Peyer's patch (tissue), 4 donors: ENCODE data around the gene RASSF3. TPM values are rescaled to one million over a fixed set of nuclear protein-coding genes. Genes with fewer than 3 reads are reported as not detected.

Experiments
- DNase-seq, 3 donors: peaks; one replicate each; pipeline ENCODE4 v3.0.0-alpha.2; 2017 to 2019
- H3K27ac ChIP-seq, 4 donors: fragments of 200-600 bp; sonication (generic); one replicate each; pipeline ENCODE4 v1.5.1; 2016 to 2019
- H3K27me3 ChIP-seq, 2 donors: fragments of 200-600 bp; sonication (generic); one replicate each; pipeline ENCODE4 v1.5.1; 2019
- H3K36me3 ChIP-seq, 3 donors: fragments of 200-600 bp; sonication (generic); one replicate each; pipeline ENCODE4 v1.5.1; 2016 to 2019
- H3K4me1 ChIP-seq, 4 donors: fragments of 200-600 bp; sonication (generic); one replicate each; pipeline ENCODE4 v1.5.1; 2016 to 2019
- H3K4me3 ChIP-seq, 4 donors: fragments of 200-600 bp; sonication (generic); 1 replicate in 3 of 4; 2 replicates in 1 of 4; pipeline ENCODE4 v1.5.1; 2016 to 2019; ENCODE audit warnings: mild to moderate bottlenecking in 1 of 4
- H3K9me3 ChIP-seq, 4 donors: fragments of 200-600 bp; sonication (generic); one replicate each; pipeline ENCODE4 v1.5.1; 2016 to 2019; ENCODE audit warnings: mild to moderate bottlenecking in 1 of 4
- POLR2A ChIP-seq, 2 donors: fragments of 450-650 bp; IDR thresholded peaks; one replicate each; pipeline ENCODE4 v1.5.1; 2017; ENCODE audit warnings: antibody characterized with exemption in 2 of 2, mild to moderate bottlenecking in 2 of 2, moderate library complexity in 2 of 2
- total RNA-seq, 4 donors: library from RNA; depleted of rRNA; stranded (reverse); fragments of >200 nt; gene quantifications; one replicate each; pipeline ENCODE4 v1.1.0, GENCODE V29; 2016
- TF ChIP-seq, protein P1 (sequence below), 6 experiments: fragments of 450-650 bp in 4 of 6; fragments of 200-600 bp in 2 of 6; sonication (generic) in 1 of 6; IDR thresholded peaks; one replicate each; pipeline ENCODE4 v1.5.1; 2017 to 2019; ENCODE audit warnings: antibody characterized with exemption in 6 of 6, mild to moderate bottlenecking in 3 of 6, moderate library complexity in 1 of 6

Gene RASSF3
- total RNA-seq, 4 donors from 2014 or later, result 14.3 to 60.2 (median 27.2) TPM

DNA sequence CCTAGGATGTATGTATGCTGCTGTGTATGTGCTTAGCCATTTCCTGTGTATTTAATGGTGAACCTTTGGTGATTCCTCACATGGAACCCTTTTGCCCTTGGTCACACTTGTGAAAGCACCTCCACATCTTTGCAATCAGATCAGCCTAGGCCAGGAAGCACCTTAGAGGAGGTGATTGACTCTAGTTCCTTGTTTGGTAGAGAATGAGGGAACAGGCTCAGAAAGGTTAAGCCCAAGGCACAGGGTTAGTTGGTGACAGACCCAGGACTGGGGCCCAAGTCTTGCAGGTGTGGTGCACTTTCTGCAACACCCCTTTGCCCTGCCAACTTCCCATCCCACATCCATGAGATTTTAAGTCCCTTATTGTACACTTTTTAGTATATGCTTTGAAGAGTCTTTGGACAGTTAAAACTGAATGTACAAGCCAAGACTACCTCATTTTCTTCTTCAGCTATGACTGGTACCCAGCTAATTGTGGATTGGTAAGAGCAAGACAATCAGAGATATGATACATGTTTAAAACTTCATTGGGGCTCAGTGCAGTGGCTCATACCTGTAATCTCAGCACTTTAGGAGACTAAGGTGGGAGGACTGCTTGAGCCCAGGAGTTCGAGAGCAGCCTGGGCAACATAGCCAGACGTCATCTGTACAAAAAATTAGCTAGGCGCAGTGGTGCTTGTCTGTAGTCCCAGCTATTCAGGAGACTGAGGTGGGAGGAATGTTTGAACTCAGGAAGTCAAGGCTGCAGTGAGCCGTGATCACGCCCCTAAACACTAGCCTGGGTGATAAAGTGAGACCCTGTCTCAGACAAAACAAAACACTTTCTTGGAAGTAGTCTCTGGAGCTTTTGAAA lies 71.1 kb downstream of the RASSF3 start:
- TF ChIP-seq, protein P1, sequence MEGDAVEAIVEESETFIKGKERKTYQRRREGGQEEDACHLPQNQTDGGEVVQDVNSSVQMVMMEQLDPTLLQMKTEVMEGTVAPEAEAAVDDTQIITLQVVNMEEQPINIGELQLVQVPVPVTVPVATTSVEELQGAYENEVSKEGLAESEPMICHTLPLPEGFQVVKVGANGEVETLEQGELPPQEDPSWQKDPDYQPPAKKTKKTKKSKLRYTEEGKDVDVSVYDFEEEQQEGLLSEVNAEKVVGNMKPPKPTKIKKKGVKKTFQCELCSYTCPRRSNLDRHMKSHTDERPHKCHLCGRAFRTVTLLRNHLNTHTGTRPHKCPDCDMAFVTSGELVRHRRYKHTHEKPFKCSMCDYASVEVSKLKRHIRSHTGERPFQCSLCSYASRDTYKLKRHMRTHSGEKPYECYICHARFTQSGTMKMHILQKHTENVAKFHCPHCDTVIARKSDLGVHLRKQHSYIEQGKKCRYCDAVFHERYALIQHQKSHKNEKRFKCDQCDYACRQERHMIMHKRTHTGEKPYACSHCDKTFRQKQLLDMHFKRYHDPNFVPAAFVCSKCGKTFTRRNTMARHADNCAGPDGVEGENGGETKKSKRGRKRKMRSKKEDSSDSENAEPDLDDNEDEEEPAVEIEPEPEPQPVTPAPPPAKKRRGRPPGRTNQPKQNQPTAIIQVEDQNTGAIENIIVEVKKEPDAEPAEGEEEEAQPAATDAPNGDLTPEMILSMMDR (IDR thresholded peaks at IDR 0.05), result no peak
- TF ChIP-seq POLR2A (IDR thresholded peaks at IDR 0.05), result no peak
- peaks cover 7 to 66% (median 13%) of the 10 kb centered on the region in 4 donors for H3K4me1 ChIP-seq
- no peaks in the 10 kb centered on the region for H3K9me3 ChIP-seq
- no peaks in the 10 kb centered on the region for H3K27me3 ChIP-seq
- no peak for DNase-seq
- H3K4me3 ChIP-seq, result no peak overlapping the region
- peak overlapping the region in 3 of 4 donors; percentile 43 to 79 (median 63) for H3K27ac ChIP-seq
- H3K36me3 ChIP-seq, result peaks cover 0 to 14% (median 0%) of the 10 kb centered on the region in 3 donors

- peaks cover 7 to 54% (median 13%) of the 10 kb centered on the region in 4 donors for H3K4me1 ChIP-seq
- DNase-seq, result no peak
- no peak overlapping the region for H3K4me3 ChIP-seq
- peaks cover 0 to 22% (median 0%) of the 10 kb centered on the region in 3 donors for H3K36me3 ChIP-seq
- H3K27ac ChIP-seq, result peak overlapping the region in 3 of 4 donors; percentile 23 to 79 (median 32)
- no peaks in the 10 kb centered on the region for H3K27me3 ChIP-seq
- no peaks in the 10 kb centered on the region for H3K9me3 ChIP-seq
- TF ChIP-seq POLR2A (IDR thresholded peaks at IDR 0.05), result no peak
- TF ChIP-seq, protein P1 (IDR thresholded peaks at IDR 0.05), result no peak
Measured at GRCh38 chr12:64682572-64683277, 72.4 kb downstream of the RASSF3 start.

- TF ChIP-seq, protein P1 (IDR thresholded peaks at IDR 0.05), result no peak
- TF ChIP-seq POLR2A (IDR thresholded peaks at IDR 0.05), result no peak
- H3K27ac ChIP-seq, result peak overlapping the region in 2 of 4 donors; percentile 28 to 79
- H3K36me3 ChIP-seq, result peaks cover 0 to 31% (median 0%) of the 10 kb centered on the region in 3 donors
- H3K4me3 ChIP-seq, result no peak overlapping the region
- peaks cover 7 to 44% (median 13%) of the 10 kb centered on the region in 4 donors for H3K4me1 ChIP-seq
- no peaks in the 10 kb centered on the region for H3K9me3 ChIP-seq
- H3K27me3 ChIP-seq, result no peaks in the 10 kb centered on the region
- no peak for DNase-seq
Measured at GRCh38 chr12:64683816-64684543, 73.7 kb downstream of the RASSF3 start.

GRCh38 chr12:64685050-64685449 lies 74.8 kb downstream of the RASSF3 start:
- H3K36me3 ChIP-seq, result peaks cover 0 to 31% (median 0%) of the 10 kb centered on the region in 3 donors
- peak overlapping the region; percentile 10 to 52 (median 38) for H3K27ac ChIP-seq
- no peaks in the 10 kb centered on the region for H3K27me3 ChIP-seq
- H3K9me3 ChIP-seq, result no peaks in the 10 kb centered on the region
- TF ChIP-seq POLR2A (IDR thresholded peaks at IDR 0.05), result no peak
- TF ChIP-seq, protein P1 (IDR thresholded peaks at IDR 0.05), result no peak
- H3K4me3 ChIP-seq, result no peak overlapping the region
- DNase-seq, result no peak
- peaks cover 3 to 34% (median 4%) of the 10 kb centered on the region in 4 donors for H3K4me1 ChIP-seq

DNA sequence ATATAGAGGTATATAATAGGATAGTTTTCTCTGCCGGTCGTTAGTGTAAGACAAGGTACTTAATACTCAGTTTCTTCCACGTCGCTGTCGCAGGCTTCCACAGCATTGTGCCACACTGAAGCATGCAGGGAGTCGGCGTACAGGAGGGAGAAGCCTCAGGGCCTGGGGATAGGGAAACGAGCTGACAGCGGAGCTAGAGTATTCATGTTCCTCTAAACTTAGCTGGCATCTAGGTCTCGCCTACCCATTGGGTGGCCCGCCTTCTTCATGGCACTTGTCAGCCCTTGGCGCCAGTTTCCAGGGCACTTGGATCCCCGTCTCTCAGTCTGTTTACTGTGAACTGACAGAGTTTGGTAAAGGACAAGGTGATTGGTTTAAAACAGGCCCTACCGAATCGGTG lies 75.3 kb downstream of the RASSF3 start:
- Histone ChIP-seq H3K36me3 (peaks cover 0 to 31% (median 0%) of the 10 kb centered on the region in 3 donors), H3K27me3 (no peaks in the 10 kb centered on the region), H3K4me3 (no peak overlapping the region), H3K4me1 (peaks cover 0 to 28% (median 2%) of the 10 kb centered on the region in 4 donors), H3K9me3 (no peaks in the 10 kb centered on the region), H3K27ac (peak overlapping the region in 3 of 4 donors; percentile 27 to 52 (median 48))
- TF ChIP-seq, protein P1 (IDR thresholded peaks at IDR 0.05), result no peak
- peak in 1 of 3 donors; percentile 13 for DNase-seq
